Epithelial cell of proximal tubule (primary cell): ENCODE results near the gene FAAH2. TPM values are rescaled to one million over a fixed set of nuclear protein-coding genes. Genes with fewer than 3 reads are reported as not detected.

Experiments
- DNase-seq: peaks from one replicate; pipeline ENCODE4 v3.0.0-alpha.2; 2011; ENCODE audit warnings: low read depth
- H3K4me3 ChIP-seq: 2 replicates; pipeline ENCODE4 v1.5.1; 2011; ENCODE audit warnings: low read depth, mild to moderate bottlenecking, low read length
- CTCF ChIP-seq: conservative IDR thresholded peaks from 2 replicates; pipeline ENCODE4 v1.5.1; 2012; ENCODE audit warnings: low read depth, mild to moderate bottlenecking, low read length
- total RNA-seq: library from RNA; depleted of rRNA; stranded (reverse); fragments of >200 nt; gene quantifications from 2 replicates; pipeline ENCODE4 v1.2.3, GENCODE V29; 2015

FAAH2 gene
- total RNA-seq, 1 donor from 2014 or later, result 6.7 TPM

DNA sequence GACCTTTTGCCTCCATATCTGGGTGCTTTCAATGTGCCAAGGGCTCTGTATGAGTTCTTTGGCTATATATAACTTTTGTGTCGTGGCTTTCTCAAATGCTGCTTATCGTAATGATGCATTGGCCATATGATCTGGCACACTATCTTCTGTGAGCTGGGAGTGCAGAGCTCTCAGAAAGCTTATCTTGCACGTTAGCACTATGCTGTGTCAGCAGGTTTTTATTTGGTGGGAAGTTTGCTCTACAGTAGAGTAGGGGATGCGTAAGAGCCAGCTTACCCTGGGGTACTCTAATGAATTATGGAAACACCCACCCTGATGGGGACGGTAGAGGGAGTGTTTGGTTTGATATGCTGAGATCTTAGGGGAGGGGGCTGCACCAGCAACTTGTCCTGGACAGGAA lies 119.6 kb downstream of the FAAH2 start:
- TF ChIP-seq CTCF, result no peak
- DNase-seq, result no peak
- H3K4me3 ChIP-seq, result no peak overlapping the region

- H3K4me3 ChIP-seq, result no peak overlapping the region
- DNase-seq, result no peak
- no peak for TF ChIP-seq CTCF
Observed at GRCh38 chrX:57417827-57418226, 131.3 kb downstream of the FAAH2 start.

DNA sequence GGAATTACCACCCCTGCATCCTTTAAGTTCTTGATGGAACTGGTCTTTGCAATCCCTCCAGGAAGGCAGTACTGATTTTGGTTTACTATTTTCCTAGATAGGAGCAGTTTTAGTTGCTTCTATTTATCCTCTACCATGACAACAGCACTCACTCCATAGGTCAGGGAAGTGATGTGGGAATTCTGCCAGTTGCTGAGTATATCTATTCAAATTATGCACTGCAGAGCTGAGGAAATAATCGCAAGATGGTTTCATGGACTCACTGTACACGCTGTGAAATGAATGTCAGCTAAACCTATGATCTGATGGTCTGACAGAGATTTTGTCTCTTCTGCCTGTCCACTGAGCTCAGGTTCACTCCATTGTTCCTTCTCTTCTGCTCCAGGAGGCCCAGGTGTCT lies 135.8 kb downstream of the FAAH2 start:
- no peak for DNase-seq
- TF ChIP-seq CTCF, result no peak
- no peak overlapping the region for H3K4me3 ChIP-seq

DNA sequence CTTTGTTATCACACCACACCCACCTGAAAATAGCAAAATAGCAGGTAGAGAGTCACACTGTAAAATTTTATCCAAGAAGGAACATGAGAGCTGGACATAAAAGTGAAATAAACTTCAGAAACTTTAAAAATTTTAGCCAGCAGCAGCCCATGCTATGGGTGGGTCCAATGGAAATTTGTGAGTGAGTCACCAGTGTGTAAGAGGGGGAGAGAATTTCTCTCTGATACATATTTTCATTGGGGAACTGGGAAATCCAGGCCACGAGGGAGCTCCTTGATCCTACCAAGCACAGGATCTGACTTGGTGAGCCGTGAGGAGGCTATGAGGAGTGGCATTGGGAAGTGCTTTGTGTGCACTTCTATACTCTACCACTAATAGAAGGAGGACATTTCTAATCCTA lies 136.3 kb downstream of the FAAH2 start:
- no peak overlapping the region for H3K4me3 ChIP-seq
- no peak for TF ChIP-seq CTCF
- DNase-seq, result no peak

DNA sequence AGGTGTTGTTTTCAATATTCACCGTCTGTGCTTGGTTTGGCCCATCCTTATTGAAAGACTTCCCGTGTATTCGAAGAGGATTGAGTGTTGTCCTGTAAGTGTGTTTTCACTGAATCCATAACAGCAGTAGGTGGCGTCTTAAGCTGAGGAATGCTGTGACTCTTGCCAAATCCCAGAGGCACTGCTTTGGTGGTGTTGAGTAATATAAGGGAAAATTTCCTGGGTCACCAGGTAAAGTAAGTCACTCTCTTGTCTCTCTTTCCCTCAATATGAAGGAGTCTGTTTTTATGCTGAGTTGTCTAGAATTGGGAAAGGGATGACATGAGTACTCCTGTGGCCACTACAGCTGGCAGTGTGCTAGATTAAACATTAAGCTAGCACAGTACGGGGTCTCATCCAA lies 158.6 kb downstream of the FAAH2 start:
- DNase-seq, result no peak
- TF ChIP-seq CTCF, result peak; percentile 19
- no peak overlapping the region for H3K4me3 ChIP-seq

GRCh38 chrX:57445832-57446231 lies 159.3 kb downstream of the FAAH2 start:
- no peak overlapping the region for H3K4me3 ChIP-seq
- no peak for TF ChIP-seq CTCF
- DNase-seq, result no peak

DNA sequence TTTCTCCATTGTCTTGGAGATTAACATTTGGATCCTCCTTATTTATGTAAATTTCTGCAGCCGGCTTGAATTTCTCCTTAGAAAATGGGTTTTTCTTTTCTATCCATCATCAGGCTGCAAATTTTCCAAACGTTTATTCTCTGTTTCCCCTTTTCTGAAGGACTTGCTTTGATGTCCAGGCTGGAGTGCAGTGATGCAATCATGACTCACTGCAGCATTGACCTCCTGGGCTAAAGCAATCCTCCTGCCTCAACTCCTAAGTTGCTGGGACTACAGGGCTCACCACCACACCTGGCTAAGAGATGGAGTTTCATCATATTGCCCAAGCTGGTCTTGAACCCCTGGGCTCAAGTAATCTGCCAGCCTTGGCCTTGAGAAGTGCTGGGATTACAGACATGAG lies 161.3 kb downstream of the FAAH2 start:
- H3K4me3 ChIP-seq, result no peak overlapping the region
- no peak for TF ChIP-seq CTCF
- no peak for DNase-seq
